ENCODE data around the gene NPR2. TPM values are rescaled to one million over a fixed set of nuclear protein-coding genes. Genes with fewer than 3 reads are reported as not detected.

NPR2 gene
- polyA plus RNA-seq, 3 donors: 0.48 TPM; not detected in 2

DNA sequence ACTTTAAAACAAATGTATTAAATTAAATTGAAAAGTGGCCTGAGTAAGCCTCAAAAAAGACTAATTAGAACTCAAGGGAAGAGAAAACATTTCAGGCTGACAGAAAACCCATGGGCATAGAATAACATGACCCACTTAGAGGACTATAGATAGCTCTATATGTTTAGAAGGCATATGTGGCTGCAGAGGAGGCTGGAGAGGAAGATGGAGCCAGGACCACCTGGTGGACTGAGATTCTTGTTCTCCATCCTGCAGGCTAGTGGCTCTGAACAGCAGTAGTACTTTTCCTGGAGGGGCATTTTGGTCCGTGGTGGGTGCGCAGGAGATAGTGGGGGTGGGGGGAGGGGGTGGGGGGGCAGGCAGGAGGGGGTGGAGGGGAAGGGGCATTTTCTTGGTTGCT is 10.3 kb upstream of the NPR2 start:
- H4K20me1 ChIP-seq (ENCODE audit: insufficient read depth, low read length): no peaks in the 10 kb centered on the region
- no peaks in the 10 kb centered on the region for H3K27me3 ChIP-seq (ENCODE audit: control insufficient read depth in 2 of 2, insufficient read depth in 2 of 2, low read length in 2 of 2)
- peaks cover 4% of the 10 kb centered on the region in 2 donors for H3K4me1 ChIP-seq (ENCODE audit: control insufficient read depth in 1 of 2, insufficient read depth in 2 of 2, low read length in 2 of 2)
- H3K79me2 ChIP-seq (ENCODE audit: insufficient read depth, low read length): no peaks in the 10 kb centered on the region
- H3K9ac ChIP-seq (ENCODE audit: insufficient read depth, low read length, poor library complexity, severe bottlenecking): no peak overlapping the region
- H3K9me3 ChIP-seq (replicated peaks in 1 of 2; ENCODE audit: control insufficient read depth in 1 of 2, insufficient read depth in 1 of 2, low read length in 2 of 2): no peaks in the 10 kb centered on the region
- TF ChIP-seq, protein P1, sequence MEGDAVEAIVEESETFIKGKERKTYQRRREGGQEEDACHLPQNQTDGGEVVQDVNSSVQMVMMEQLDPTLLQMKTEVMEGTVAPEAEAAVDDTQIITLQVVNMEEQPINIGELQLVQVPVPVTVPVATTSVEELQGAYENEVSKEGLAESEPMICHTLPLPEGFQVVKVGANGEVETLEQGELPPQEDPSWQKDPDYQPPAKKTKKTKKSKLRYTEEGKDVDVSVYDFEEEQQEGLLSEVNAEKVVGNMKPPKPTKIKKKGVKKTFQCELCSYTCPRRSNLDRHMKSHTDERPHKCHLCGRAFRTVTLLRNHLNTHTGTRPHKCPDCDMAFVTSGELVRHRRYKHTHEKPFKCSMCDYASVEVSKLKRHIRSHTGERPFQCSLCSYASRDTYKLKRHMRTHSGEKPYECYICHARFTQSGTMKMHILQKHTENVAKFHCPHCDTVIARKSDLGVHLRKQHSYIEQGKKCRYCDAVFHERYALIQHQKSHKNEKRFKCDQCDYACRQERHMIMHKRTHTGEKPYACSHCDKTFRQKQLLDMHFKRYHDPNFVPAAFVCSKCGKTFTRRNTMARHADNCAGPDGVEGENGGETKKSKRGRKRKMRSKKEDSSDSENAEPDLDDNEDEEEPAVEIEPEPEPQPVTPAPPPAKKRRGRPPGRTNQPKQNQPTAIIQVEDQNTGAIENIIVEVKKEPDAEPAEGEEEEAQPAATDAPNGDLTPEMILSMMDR (IDR thresholded peaks at IDR 0.05): no peak
- WGBS (ENCODE audit: insufficient coverage): no CpG with 5 or more reads among the region's 2 CpGs
- H3K36me3 Mint-ChIP-seq: no peaks in the 10 kb centered on the region
- no peak overlapping the region for H3K4me3 Mint-ChIP-seq
- H3K4me3 ChIP-seq (replicated peaks in 1 of 3; ENCODE audit: low read depth in 2 of 3, low read length in 3 of 3): no peak overlapping the region
- peaks cover 0 to 3% (median 0%) of the 10 kb centered on the region in 7 donors for H3K9me3 Mint-ChIP-seq
- H3K27me3 Mint-ChIP-seq (ENCODE audit: low read depth in 3 of 3): peaks cover 0 to 1% (median 0%) of the 10 kb centered on the region in 3 donors
- H3K27ac ChIP-seq (ENCODE audit: low read depth in 1 of 2, low read length in 2 of 2): no peak overlapping the region
- no peak for DNase-seq
- peaks cover 3% of the 10 kb centered on the region for H3K4me1 Mint-ChIP-seq
- no peak overlapping the region for H3K27ac Mint-ChIP-seq
- no peak overlapping the region for H3K4me2 ChIP-seq (replicated peaks; ENCODE audit: extremely low read depth, low read length, poor library complexity, severe bottlenecking)
- no peaks in the 10 kb centered on the region for H3K36me3 ChIP-seq (replicated peaks in 1 of 2; ENCODE audit: control insufficient read depth in 1 of 2, insufficient read depth in 2 of 2, low read length in 2 of 2)
- intact Hi-C loops (cut with micrococcal nuclease): no loop called here
- no peak overlapping the region for H2AFZ ChIP-seq (ENCODE audit: insufficient read depth, low read depth, low read length, poor library complexity, severe bottlenecking)

DNA sequence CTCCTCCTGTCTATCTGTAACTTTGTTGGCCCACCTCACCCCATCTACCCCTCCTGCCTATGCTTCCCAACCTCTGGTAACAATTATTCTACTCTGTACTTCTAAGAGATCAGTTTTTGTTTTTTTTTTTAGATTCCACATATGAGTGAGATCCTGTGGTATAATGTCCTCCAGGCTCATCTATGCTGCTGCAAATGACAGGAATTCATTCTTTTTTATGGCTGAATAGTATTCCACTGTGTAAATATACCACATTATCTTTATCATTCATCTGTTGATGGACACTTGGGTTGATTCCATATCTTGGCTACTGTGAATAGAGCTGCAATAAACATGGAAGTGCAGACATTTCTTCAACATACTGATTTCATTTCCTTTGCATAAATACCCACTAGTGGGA is 8.0 kb upstream of the NPR2 start:
- Histone ChIP-seq H2AFZ (ENCODE audit: insufficient read depth, low read depth, low read length, poor library complexity, severe bottlenecking) (no peak overlapping the region), H3K79me2 (ENCODE audit: insufficient read depth, low read length) (no peaks in the 10 kb centered on the region), H3K27me3 (ENCODE audit: control insufficient read depth in 2 of 2, insufficient read depth in 2 of 2, low read length in 2 of 2) (no peaks in the 10 kb centered on the region), H3K4me3 (replicated peaks in 1 of 3; ENCODE audit: low read depth in 2 of 3, low read length in 3 of 3) (no peak overlapping the region), H3K9me3 (replicated peaks in 1 of 2; ENCODE audit: control insufficient read depth in 1 of 2, insufficient read depth in 1 of 2, low read length in 2 of 2) (no peaks in the 10 kb centered on the region), H3K4me2 (replicated peaks; ENCODE audit: extremely low read depth, low read length, poor library complexity, severe bottlenecking) (no peak overlapping the region), H3K9ac (ENCODE audit: insufficient read depth, low read length, poor library complexity, severe bottlenecking) (no peak overlapping the region), H3K4me1 (ENCODE audit: control insufficient read depth in 1 of 2, insufficient read depth in 2 of 2, low read length in 2 of 2) (no peaks in the 10 kb centered on the region), H3K36me3 (replicated peaks in 1 of 2; ENCODE audit: control insufficient read depth in 1 of 2, insufficient read depth in 2 of 2, low read length in 2 of 2) (no peaks in the 10 kb centered on the region), H3K27ac (ENCODE audit: low read depth in 1 of 2, low read length in 2 of 2) (no peak overlapping the region), H4K20me1 (ENCODE audit: insufficient read depth, low read length) (no peaks in the 10 kb centered on the region)
- H3K27me3 Mint-ChIP-seq (ENCODE audit: low read depth in 3 of 3): no peaks in the 10 kb centered on the region
- H3K36me3 Mint-ChIP-seq: no peaks in the 10 kb centered on the region
- intact Hi-C loops (cut with micrococcal nuclease): no loop called here
- DNase-seq: no peak
- no peaks in the 10 kb centered on the region for H3K4me1 Mint-ChIP-seq
- H3K4me3 Mint-ChIP-seq: no peak overlapping the region
- TF ChIP-seq, protein P1 (IDR thresholded peaks at IDR 0.05): no peak
- peaks cover 0 to 3% (median 0%) of the 10 kb centered on the region in 7 donors for H3K9me3 Mint-ChIP-seq
- H3K27ac Mint-ChIP-seq: peak overlapping the region in 1 of 7 donors; percentile 48

All from CD14-positive monocyte (primary cell).